ENCODE measurements around the gene GCNT1.

- TF ChIP-seq EZH2 (IDR thresholded peaks at IDR 0.05; ENCODE audit: low read length, missing control alignments) (no peak), CTCF (conservative IDR thresholded peaks at IDR 0.05 in 1 of 2, IDR thresholded peaks at IDR 0.05 in 1 of 2; ENCODE audit: low read depth in 1 of 2, low read length in 2 of 2) (no peak)
These were observed 25.1 kb upstream of the GCNT1 start for GRCh38 chr9:76433836-76434235.

Data from fibroblast of lung (primary cell).